MM.1S (cell line): ENCODE results near the gene GPR150.

Experiments used
- DNase-seq: peaks from one replicate; pipeline ENCODE4 v3.0.0-alpha.2; 2015
- H2AFZ ChIP-seq: fragments of 300-600 bp; sonication (generic); 2 replicates; pipeline ENCODE4 v1.6.0; 2016; ENCODE audit warnings: antibody characterized with exemption, low read length
- H3F3A ChIP-seq: fragments of 300-600 bp; sonication (generic); 2 replicates; pipeline ENCODE4 v1.6.1; 2016; ENCODE audit warnings: mild to moderate bottlenecking, antibody characterized with exemption, low read length, moderate library complexity, mixed read lengths; ENCODE audit not compliant: insufficient read depth
- H3K27ac ChIP-seq: fragments of 300-600 bp; sonication (generic); 2 replicates; pipeline ENCODE4 v1.5.1; 2016; ENCODE audit warnings: mild to moderate bottlenecking, low read length
- H3K27me3 ChIP-seq: fragments of 300-600 bp; sonication (generic); replicated peaks from 2 replicates; pipeline ENCODE4 v1.6.0; 2016; ENCODE audit warnings: low read length; ENCODE audit not compliant: insufficient read depth
- H3K36me3 ChIP-seq: fragments of 300-600 bp; sonication (generic); replicated peaks from 2 replicates; pipeline ENCODE4 v1.6.1; 2016; ENCODE audit warnings: mild to moderate bottlenecking, low read length, mixed read lengths; ENCODE audit not compliant: insufficient read depth
- H3K4me1 ChIP-seq: fragments of 300-600 bp; sonication (generic); 2 replicates; pipeline ENCODE4 v1.6.1; 2016; ENCODE audit warnings: low read length, mixed read lengths
- H3K4me2 ChIP-seq: fragments of 300-600 bp; sonication (generic); 2 replicates; pipeline ENCODE4 v1.6.0; 2016; ENCODE audit warnings: low read depth, low read length
- H3K4me3 ChIP-seq: fragments of 300-600 bp; sonication (generic); 2 replicates; pipeline ENCODE4 v1.5.1; 2016; ENCODE audit warnings: low read length, mixed read lengths
- H3K79me2 ChIP-seq: fragments of 300-600 bp; sonication (generic); 2 replicates; pipeline ENCODE4 v1.6.1; 2016; ENCODE audit warnings: mixed run types, low read length, mixed read lengths
- H3K9ac ChIP-seq: fragments of 300-600 bp; sonication (generic); 2 replicates; pipeline ENCODE4 v1.6.1; 2016; ENCODE audit warnings: low read length, mixed read lengths
- H3K9me2 ChIP-seq: fragments of 300-600 bp; sonication (generic); replicated peaks from 2 replicates; pipeline ENCODE4 v1.6.1; 2016; ENCODE audit warnings: mild to moderate bottlenecking, low read length, mixed read lengths; ENCODE audit not compliant: insufficient read depth
- H3K9me3 ChIP-seq: fragments of 300-600 bp; sonication (generic); replicated peaks from 2 replicates; pipeline ENCODE4 v1.6.1; 2016; ENCODE audit warnings: mild to moderate bottlenecking, low read length, mixed read lengths; ENCODE audit not compliant: insufficient read depth
- H4K20me1 ChIP-seq: fragments of 300-600 bp; sonication (generic); 2 replicates; pipeline ENCODE4 v1.6.1; 2016; ENCODE audit warnings: mild to moderate bottlenecking, low read length, moderate library complexity, mixed read lengths; ENCODE audit not compliant: insufficient read depth
- EZH2 ChIP-seq: fragments of 300-600 bp; sonication (generic); optimal IDR thresholded peaks from 2 replicates; pipeline ENCODE3; 2017; ENCODE audit warnings: low read depth, mild to moderate bottlenecking, antibody characterized with exemption, low read length, mixed read lengths
- EZH2phosphoT487 ChIP-seq: fragments of 300-600 bp; sonication (generic); IDR thresholded peaks from 2 replicates; pipeline ENCODE4 v1.6.1; 2018; ENCODE audit warnings: antibody characterized with exemption, low read length
- TF ChIP-seq, protein P1 (sequence below): fragments of 300-600 bp; sonication (generic); IDR thresholded peaks from 2 replicates; pipeline ENCODE4 v1.5.1; 2016; ENCODE audit warnings: antibody characterized with exemption, low read length, mixed read lengths

The GPR150 gene

DNA sequence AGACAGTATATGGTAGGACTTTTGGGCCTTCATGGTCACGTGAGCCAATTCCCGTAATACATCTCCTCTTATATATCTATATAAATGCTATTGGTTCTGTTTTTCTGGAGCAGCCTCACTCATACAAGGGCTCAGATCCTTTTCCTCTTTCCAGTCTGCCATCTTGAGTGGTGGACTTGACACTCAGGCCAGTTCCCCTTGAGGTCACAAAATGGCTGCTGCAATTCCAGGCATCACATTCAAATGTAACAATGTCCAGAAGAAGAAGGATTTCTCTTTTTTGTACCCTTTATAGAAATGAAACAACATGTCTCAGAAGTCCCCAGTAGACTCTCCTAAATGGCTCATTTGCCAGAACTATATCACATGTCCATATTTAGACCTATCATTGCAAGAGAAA, 4.5 kb downstream of the GPR150 start:
- DNase-seq = no peak
- Histone ChIP-seq H2AFZ (no peak overlapping the region), H3F3A (no peaks in the 10 kb centered on the region), H3K4me2 (no peak overlapping the region), H3K4me1 (peaks cover 13% of the 10 kb centered on the region), H3K27ac (no peak overlapping the region), H3K27me3 (no peaks in the 10 kb centered on the region), H4K20me1 (no peaks in the 10 kb centered on the region), H3K9me3 (no peaks in the 10 kb centered on the region), H3K79me2 (no peaks in the 10 kb centered on the region), H3K9me2 (no peaks in the 10 kb centered on the region), H3K9ac (no peak overlapping the region), H3K4me3 (no peak overlapping the region), H3K36me3 (no peaks in the 10 kb centered on the region)
- TF ChIP-seq, protein P1, sequence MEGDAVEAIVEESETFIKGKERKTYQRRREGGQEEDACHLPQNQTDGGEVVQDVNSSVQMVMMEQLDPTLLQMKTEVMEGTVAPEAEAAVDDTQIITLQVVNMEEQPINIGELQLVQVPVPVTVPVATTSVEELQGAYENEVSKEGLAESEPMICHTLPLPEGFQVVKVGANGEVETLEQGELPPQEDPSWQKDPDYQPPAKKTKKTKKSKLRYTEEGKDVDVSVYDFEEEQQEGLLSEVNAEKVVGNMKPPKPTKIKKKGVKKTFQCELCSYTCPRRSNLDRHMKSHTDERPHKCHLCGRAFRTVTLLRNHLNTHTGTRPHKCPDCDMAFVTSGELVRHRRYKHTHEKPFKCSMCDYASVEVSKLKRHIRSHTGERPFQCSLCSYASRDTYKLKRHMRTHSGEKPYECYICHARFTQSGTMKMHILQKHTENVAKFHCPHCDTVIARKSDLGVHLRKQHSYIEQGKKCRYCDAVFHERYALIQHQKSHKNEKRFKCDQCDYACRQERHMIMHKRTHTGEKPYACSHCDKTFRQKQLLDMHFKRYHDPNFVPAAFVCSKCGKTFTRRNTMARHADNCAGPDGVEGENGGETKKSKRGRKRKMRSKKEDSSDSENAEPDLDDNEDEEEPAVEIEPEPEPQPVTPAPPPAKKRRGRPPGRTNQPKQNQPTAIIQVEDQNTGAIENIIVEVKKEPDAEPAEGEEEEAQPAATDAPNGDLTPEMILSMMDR = no peak
- TF ChIP-seq EZH2phosphoT487 = no peak
- TF ChIP-seq EZH2 = no peak

DNA sequence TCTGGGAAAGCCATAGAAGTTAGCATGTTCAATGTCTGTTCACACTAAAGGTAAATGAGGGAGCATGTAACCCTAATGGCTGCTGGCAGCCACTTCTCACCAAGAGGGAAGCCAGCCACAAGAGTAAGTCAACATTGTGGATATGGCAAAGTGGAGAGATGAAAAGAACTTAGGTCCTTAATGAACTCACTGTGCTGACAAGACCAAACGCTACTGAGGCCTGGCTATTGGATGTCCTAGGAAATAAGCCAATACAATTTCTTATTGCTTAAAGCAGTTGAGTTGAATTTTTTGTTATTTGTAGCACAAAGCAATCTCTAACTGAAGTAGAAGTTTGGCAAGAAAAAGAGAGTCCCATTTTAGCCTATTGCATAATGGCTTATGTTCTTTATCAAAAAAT, 6.8 kb downstream of the GPR150 start:
- Histone ChIP-seq H3K4me1 (peaks cover 3% of the 10 kb centered on the region), H3K27me3 (no peaks in the 10 kb centered on the region), H3K9ac (no peak overlapping the region), H4K20me1 (no peaks in the 10 kb centered on the region), H3K4me3 (no peak overlapping the region), H2AFZ (no peak overlapping the region), H3K4me2 (no peak overlapping the region), H3F3A (no peaks in the 10 kb centered on the region), H3K9me3 (no peaks in the 10 kb centered on the region), H3K9me2 (no peaks in the 10 kb centered on the region), H3K79me2 (no peaks in the 10 kb centered on the region), H3K27ac (no peak overlapping the region), H3K36me3 (no peaks in the 10 kb centered on the region)
- DNase-seq = no peak
- TF ChIP-seq EZH2 (no peak), EZH2phosphoT487 (no peak)
- TF ChIP-seq, protein P1 = no peak

DNA sequence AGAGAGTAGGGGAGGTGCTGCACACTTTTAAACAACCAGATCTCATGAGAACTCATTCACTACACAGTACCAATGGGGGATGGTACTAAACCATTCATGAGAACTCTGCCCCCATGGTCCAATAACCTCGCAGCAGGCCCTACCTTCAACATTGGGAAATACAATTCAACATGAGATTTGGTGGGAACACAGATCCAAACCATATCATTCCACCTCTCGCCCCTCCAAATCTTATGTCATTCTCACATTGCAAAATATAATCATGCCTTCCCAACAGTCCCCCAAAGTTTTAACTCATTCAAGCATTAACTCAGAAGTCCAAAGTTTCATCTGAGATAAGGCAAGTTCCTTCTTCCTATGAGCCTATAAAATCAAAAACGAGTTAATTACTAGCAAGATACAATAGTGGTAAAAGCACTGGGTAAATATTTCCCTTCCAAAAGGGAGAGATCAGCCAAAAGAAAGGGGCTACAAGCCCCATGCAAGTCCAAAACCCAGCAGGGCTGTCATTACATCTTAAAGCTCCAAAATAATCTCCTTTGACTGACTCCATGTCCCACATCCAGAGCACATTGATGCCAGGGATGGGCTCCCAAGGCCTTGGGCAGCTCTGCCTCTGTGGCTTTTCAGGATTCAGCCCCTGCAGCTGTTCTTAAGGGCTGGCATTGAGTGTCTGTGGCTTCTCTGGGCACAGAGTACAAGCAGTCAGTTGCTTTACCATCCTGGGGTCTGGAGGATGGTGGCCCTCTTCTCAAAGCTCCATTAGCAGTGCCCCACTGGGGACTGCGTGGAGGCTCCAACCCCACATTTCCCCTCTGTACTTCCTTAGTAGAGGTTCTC, 8.3 kb downstream of the GPR150 start:
- H3K9ac ChIP-seq = no peak overlapping the region
- no peak overlapping the region for H3K4me2 ChIP-seq
- H3K4me1 ChIP-seq = peaks cover 5% of the 10 kb centered on the region; the same call in 1 of the 2 replicates
- no peaks in the 10 kb centered on the region for H3K9me2 ChIP-seq
- TF ChIP-seq, protein P1 = no peak
- TF ChIP-seq EZH2phosphoT487 = no peak
- TF ChIP-seq EZH2 = no peak
- no peaks in the 10 kb centered on the region for H3K27me3 ChIP-seq
- no peak overlapping the region for H2AFZ ChIP-seq
- no peaks in the 10 kb centered on the region for H4K20me1 ChIP-seq
- DNase-seq = no peak
- no peaks in the 10 kb centered on the region for H3K36me3 ChIP-seq
- H3K9me3 ChIP-seq = no peaks in the 10 kb centered on the region
- H3F3A ChIP-seq = no peaks in the 10 kb centered on the region
- H3K79me2 ChIP-seq = no peaks in the 10 kb centered on the region
- no peak overlapping the region for H3K4me3 ChIP-seq
- H3K27ac ChIP-seq = no peak overlapping the region
